Measurements from ENCODE around the gene RABGGTA. TPM values are rescaled to one million over a fixed set of nuclear protein-coding genes. Genes with fewer than 3 reads are reported as not detected.
A peak's percentile ranks its signal among the peaks of the same experiment; 100 is the strongest.

The RABGGTA gene
- total RNA-seq, 1 experiment from 2014 or later = 25.6 TPM

DNA sequence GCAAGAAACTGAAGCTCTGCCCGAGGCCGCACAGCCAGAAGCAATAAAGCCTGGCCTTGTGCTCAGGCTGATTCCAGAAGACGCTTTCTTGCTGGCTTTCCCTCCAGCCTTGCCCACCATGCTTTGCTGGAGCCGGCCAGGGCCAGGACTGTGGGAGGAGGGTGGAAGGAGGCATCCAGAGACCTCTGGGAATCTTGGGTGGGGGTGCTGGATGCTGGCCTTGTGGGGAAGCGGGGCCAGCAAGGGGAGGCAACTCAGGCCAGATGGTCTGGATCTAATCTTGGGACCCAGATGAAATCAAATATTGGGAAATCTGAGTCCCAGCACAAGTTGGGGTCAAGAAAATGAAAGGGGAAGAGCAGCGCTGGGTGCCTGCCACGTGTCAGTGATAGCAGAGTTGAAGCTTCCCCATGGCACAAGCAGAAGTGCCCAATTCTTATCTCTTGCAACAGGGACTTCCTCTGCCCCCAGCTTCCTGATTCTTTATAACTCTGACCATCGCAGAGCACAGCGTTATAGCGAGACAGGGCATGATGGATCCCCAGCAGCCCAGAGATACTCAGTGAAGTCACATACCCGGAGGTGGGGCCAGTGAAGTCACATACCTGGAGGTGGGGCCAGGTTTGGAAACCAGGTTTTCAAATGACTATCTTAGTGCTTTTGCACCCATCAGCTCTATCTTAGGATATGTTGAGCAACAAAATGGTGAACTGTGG, 6.4 kb upstream of the RABGGTA start:
- Histone ChIP-seq H3K18ac (ENCODE audit: insufficient read length, low read depth, low read length) (no peak overlapping the region), H3K9me3 (ENCODE audit: control insufficient read depth, low read depth, low read length) (no peaks in the 10 kb centered on the region), H2AK5ac (ENCODE audit: insufficient read length, low read length) (no peak overlapping the region), H4K20me1 (ENCODE audit: control insufficient read depth, insufficient read depth, insufficient read length) (no peaks in the 10 kb centered on the region), H3K4me1 (ENCODE audit: insufficient read depth, low read length) (no peaks in the 10 kb centered on the region), H2BK12ac (ENCODE audit: insufficient read length, low read depth, low read length) (no peak overlapping the region), H2AFZ (ENCODE audit: low read length) (no peak overlapping the region), H3K23ac (ENCODE audit: insufficient read length, low read depth, low read length) (no peak overlapping the region), H3K56ac (ENCODE audit: insufficient read length, low read depth, low read length) (no peak overlapping the region), H2BK5ac (ENCODE audit: insufficient read length, low read length) (no peak overlapping the region), H3K79me2 (ENCODE audit: insufficient read depth, low read length) (no peaks in the 10 kb centered on the region), H3K27me3 (ENCODE audit: insufficient read depth, low read length) (no peaks in the 10 kb centered on the region), H3K14ac (ENCODE audit: insufficient read depth, low read length) (no peak overlapping the region), H2BK120ac (ENCODE audit: low read depth, low read length, poor library complexity, severe bottlenecking) (no peak overlapping the region), H3K4ac (ENCODE audit: low read depth, low read length) (no peak overlapping the region), H2BK15ac (ENCODE audit: low read depth, low read length) (no peak overlapping the region), H3K79me1 (ENCODE audit: insufficient read depth, low read depth, low read length, poor library complexity, severe bottlenecking) (no peaks in the 10 kb centered on the region), H3K4me2 (ENCODE audit: insufficient read depth, insufficient read length, low read length) (no peak overlapping the region), H3K23me2 (ENCODE audit: insufficient read length, low read depth, low read length, poor library complexity, severe bottlenecking) (no peaks in the 10 kb centered on the region), H2BK20ac (ENCODE audit: low read depth, low read length, poor library complexity, severe bottlenecking) (no peak overlapping the region), H3K9ac (ENCODE audit: extremely low read depth, insufficient read length, low read length) (no peak overlapping the region), H3T11ph (ENCODE audit: low read length) (no peak overlapping the region), H4K8ac (replicated peaks; ENCODE audit: insufficient read length, low read depth, low read length) (no peak overlapping the region), H4K91ac (ENCODE audit: insufficient read length, low read depth, low read length) (no peak overlapping the region), H4K5ac (ENCODE audit: insufficient read length, low read depth, low read length) (no peak overlapping the region), H3K27ac (ENCODE audit: insufficient read length, low read depth, low read length) (no peak overlapping the region)
- H3K27me3 Mint-ChIP-seq (ENCODE audit: low read depth) = no peaks in the 10 kb centered on the region
- H3K4me3 Mint-ChIP-seq = no peak overlapping the region
- no peaks in the 10 kb centered on the region for H3K36me3 Mint-ChIP-seq (ENCODE audit: insufficient read depth in 1 of 3, low read depth in 3 of 3)
- TF ChIP-seq, protein P1, sequence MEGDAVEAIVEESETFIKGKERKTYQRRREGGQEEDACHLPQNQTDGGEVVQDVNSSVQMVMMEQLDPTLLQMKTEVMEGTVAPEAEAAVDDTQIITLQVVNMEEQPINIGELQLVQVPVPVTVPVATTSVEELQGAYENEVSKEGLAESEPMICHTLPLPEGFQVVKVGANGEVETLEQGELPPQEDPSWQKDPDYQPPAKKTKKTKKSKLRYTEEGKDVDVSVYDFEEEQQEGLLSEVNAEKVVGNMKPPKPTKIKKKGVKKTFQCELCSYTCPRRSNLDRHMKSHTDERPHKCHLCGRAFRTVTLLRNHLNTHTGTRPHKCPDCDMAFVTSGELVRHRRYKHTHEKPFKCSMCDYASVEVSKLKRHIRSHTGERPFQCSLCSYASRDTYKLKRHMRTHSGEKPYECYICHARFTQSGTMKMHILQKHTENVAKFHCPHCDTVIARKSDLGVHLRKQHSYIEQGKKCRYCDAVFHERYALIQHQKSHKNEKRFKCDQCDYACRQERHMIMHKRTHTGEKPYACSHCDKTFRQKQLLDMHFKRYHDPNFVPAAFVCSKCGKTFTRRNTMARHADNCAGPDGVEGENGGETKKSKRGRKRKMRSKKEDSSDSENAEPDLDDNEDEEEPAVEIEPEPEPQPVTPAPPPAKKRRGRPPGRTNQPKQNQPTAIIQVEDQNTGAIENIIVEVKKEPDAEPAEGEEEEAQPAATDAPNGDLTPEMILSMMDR (conservative IDR thresholded peaks at IDR 0.05) = no peak
- no CpG with 5 or more reads among the region's 11 CpGs for WGBS (ENCODE audit: extremely low coverage, insufficient read length, low lambda C conversion rate)
- H3K9me3 Mint-ChIP-seq = no peaks in the 10 kb centered on the region
- DNase-seq = no peak
- peaks cover 2 to 12% of the 10 kb centered on the region in 2 experiments; a peak in 2 of 4 replicates for H3K4me1 Mint-ChIP-seq
- 0 out of 7 replicates have a peak overlapping the region, but pooled peaks of 1 of the 3 experiments have one; percentile 50 for H3K27ac Mint-ChIP-seq

Measured in H9 (cell line).